ENCODE results near the gene CDC5L. TPM values are rescaled to one million over a fixed set of nuclear protein-coding genes. Genes with fewer than 3 reads are reported as not detected.

Gene CDC5L
- total RNA-seq, 2 donors from 2014 or later, result 19.6 to 21.7 TPM

- Histone ChIP-seq H3K27me3 (replicated peaks; ENCODE audit: insufficient read depth) (no peaks in the 10 kb centered on the region), H3K4me1 (ENCODE audit: control insufficient read depth in 1 of 2, low read depth in 2 of 2) (no peaks in the 10 kb centered on the region), H3K27ac (no peak overlapping the region), H3K36me3 (no peaks in the 10 kb centered on the region), H3K4me3 (no peak overlapping the region), H3K9me3 (no peaks in the 10 kb centered on the region)
- no peak for TF ChIP-seq CTCF (IDR thresholded peaks at IDR 0.05)
- DNase-seq (ENCODE audit: low spot score) (no peak), ATAC-seq (ENCODE audit: insufficient number of reproducible peaks, low FRiP score, low read depth) (no peak)
Observed at GRCh38 chr6:44470746-44471145, 83.2 kb downstream of the CDC5L start.

- DNase-seq (ENCODE audit: low spot score) (no peak), ATAC-seq (ENCODE audit: insufficient number of reproducible peaks, low FRiP score, low read depth) (no peak)
- Histone ChIP-seq H3K27ac (no peak overlapping the region), H3K9me3 (no peaks in the 10 kb centered on the region), H3K27me3 (replicated peaks; ENCODE audit: insufficient read depth) (no peaks in the 10 kb centered on the region), H3K4me1 (ENCODE audit: control insufficient read depth in 1 of 2, low read depth in 2 of 2) (peaks cover 0 to 3% of the 10 kb centered on the region in 2 donors), H3K4me3 (no peak overlapping the region), H3K36me3 (no peaks in the 10 kb centered on the region)
- TF ChIP-seq CTCF (IDR thresholded peaks at IDR 0.05), result no peak
Observed at GRCh38 chr6:44471271-44471981, 83.9 kb downstream of the CDC5L start.

- Histone ChIP-seq H3K4me3 (no peak overlapping the region), H3K36me3 (no peaks in the 10 kb centered on the region), H3K27ac (no peak overlapping the region), H3K27me3 (replicated peaks; ENCODE audit: insufficient read depth) (no peaks in the 10 kb centered on the region), H3K4me1 (ENCODE audit: control insufficient read depth in 1 of 2, low read depth in 2 of 2) (peaks cover 0 to 3% of the 10 kb centered on the region in 2 donors), H3K9me3 (no peaks in the 10 kb centered on the region)
- DNase-seq (ENCODE audit: low spot score) (no peak), ATAC-seq (ENCODE audit: insufficient number of reproducible peaks, low FRiP score, low read depth) (no peak)
- TF ChIP-seq CTCF (IDR thresholded peaks at IDR 0.05), result no peak
Observed at GRCh38 chr6:44472250-44472945, 84.9 kb downstream of the CDC5L start.

GRCh38 chr6:44473393-44474189, 86.1 kb downstream of the CDC5L start:
- H3K27me3 ChIP-seq (replicated peaks; ENCODE audit: insufficient read depth), result no peaks in the 10 kb centered on the region
- ATAC-seq (ENCODE audit: insufficient number of reproducible peaks, low FRiP score, low read depth), result no peak
- H3K9me3 ChIP-seq, result no peaks in the 10 kb centered on the region

More at GRCh38 chr6:44473393-44474189, 86.1 kb downstream of the CDC5L start:
- Histone ChIP-seq H3K27ac (no peak overlapping the region), H3K4me1 (ENCODE audit: control insufficient read depth in 1 of 2, low read depth in 2 of 2) (peaks cover 3 to 7% of the 10 kb centered on the region in 2 donors), H3K4me3 (no peak overlapping the region), H3K36me3 (no peaks in the 10 kb centered on the region)
- TF ChIP-seq CTCF (IDR thresholded peaks at IDR 0.05), result no peak
- DNase-seq (ENCODE audit: low spot score), result no peak
